Mesothelial cell of epicardium (in vitro differentiated cells): Measurements from ENCODE around the gene KSR1. TPM values are rescaled to one million over a fixed set of nuclear protein-coding genes. Genes with fewer than 3 reads are reported as not detected.
"Not testable (repeated sequence)": the region's sequence is repeated elsewhere in the genome, so short reads cannot be mapped to it uniquely, and the experiment has no call there.

Experiments
- DNase-seq, 2 experiments: peaks; one replicate each; pipeline ENCODE4 v3.0.0; 2021; ENCODE audit warnings: low spot score in 2 of 2; ENCODE audit not compliant: unreplicated experiment in 2 of 2
- H3K27ac Mint-ChIP-seq: 2 replicates; pipeline ENCODE4 v1.8.0; 2021; ENCODE audit warnings: mixed read lengths
- H3K27me3 Mint-ChIP-seq: 2 replicates; pipeline ENCODE4 v1.8.0; 2021; ENCODE audit warnings: low read depth, mixed read lengths
- H3K36me3 Mint-ChIP-seq: 2 replicates; pipeline ENCODE4 v1.8.0; 2021; ENCODE audit warnings: mixed read lengths
- H3K4me1 Mint-ChIP-seq: 2 replicates; pipeline ENCODE4 v1.8.0; 2021; ENCODE audit warnings: mixed read lengths
- H3K4me3 Mint-ChIP-seq: 2 replicates; pipeline ENCODE4 v1.8.0; 2021; ENCODE audit warnings: mild to moderate bottlenecking, moderate library complexity, mixed read lengths
- H3K9me3 Mint-ChIP-seq: 2 replicates; pipeline ENCODE4 v1.8.0; 2021; ENCODE audit warnings: mixed read lengths
- CTCF ChIP-seq: fragments of 200-600 bp; sonication (generic); IDR thresholded peaks from one replicate; pipeline ENCODE4 v1.5.0; 2021; ENCODE audit warnings: antibody characterized with exemption; ENCODE audit not compliant: unreplicated experiment
- total RNA-seq: library from RNA; stranded (reverse); gene quantifications from 3 replicates; pipeline ENCODE4 v1.2.1, GENCODE V29; 2021

Gene KSR1
- total RNA-seq, 1 donor from 2014 or later: 69.4 TPM

GRCh38 chr17:27419156-27419555 is 37.1 kb upstream of the KSR1 start:
- Mint-ChIP-seq H3K9me3 (no peaks in the 10 kb centered on the region), H3K27me3 (no peaks in the 10 kb centered on the region), H3K36me3 (no peaks in the 10 kb centered on the region), H3K4me3 (no peak overlapping the region), H3K27ac (no peak overlapping the region), H3K4me1 (no peaks in the 10 kb centered on the region)
- TF ChIP-seq CTCF: no peak
- DNase-seq: no peak

GRCh38 chr17:27420211-27420950 is 35.9 kb upstream of the KSR1 start:
- Mint-ChIP-seq H3K9me3 (no peaks in the 10 kb centered on the region), H3K4me1 (no peaks in the 10 kb centered on the region), H3K27me3 (no peaks in the 10 kb centered on the region), H3K27ac (no peak overlapping the region), H3K36me3 (no peaks in the 10 kb centered on the region), H3K4me3 (no peak overlapping the region)
- no peak for DNase-seq
- TF ChIP-seq CTCF: no peak

GRCh38 chr17:27421111-27421510 is 35.1 kb upstream of the KSR1 start:
- no peaks in the 10 kb centered on the region for H3K27me3 Mint-ChIP-seq
- no peaks in the 10 kb centered on the region for H3K9me3 Mint-ChIP-seq
- no peaks in the 10 kb centered on the region for H3K4me1 Mint-ChIP-seq
- H3K27ac Mint-ChIP-seq: no peak overlapping the region
- H3K4me3 Mint-ChIP-seq: no peak overlapping the region
- no peak for TF ChIP-seq CTCF
- no peaks in the 10 kb centered on the region for H3K36me3 Mint-ChIP-seq
- DNase-seq: no peak

GRCh38 chr17:27421626-27422025 is 34.6 kb upstream of the KSR1 start:
- H3K27me3 Mint-ChIP-seq, H3K4me1 Mint-ChIP-seq, H3K9me3 Mint-ChIP-seq, H3K36me3 Mint-ChIP-seq, H3K27ac Mint-ChIP-seq, H3K4me3 Mint-ChIP-seq, DNase-seq: not testable (repeated sequence)

GRCh38 chr17:27422601-27423000 is 33.6 kb upstream of the KSR1 start:
- no peaks in the 10 kb centered on the region for H3K36me3 Mint-ChIP-seq
- no peak overlapping the region for H3K4me3 Mint-ChIP-seq

GRCh38 chr17:27423651-27424050 is 32.6 kb upstream of the KSR1 start:
- Mint-ChIP-seq H3K27me3 (no peaks in the 10 kb centered on the region), H3K4me1 (no peaks in the 10 kb centered on the region), H3K9me3 (peaks cover 2% of the 10 kb centered on the region), H3K27ac (no peak overlapping the region), H3K4me3 (no peak overlapping the region), H3K36me3 (no peaks in the 10 kb centered on the region)
- no peak for TF ChIP-seq CTCF
- no peak for DNase-seq

More at GRCh38 chr17:27422601-27423000, 33.6 kb upstream of the KSR1 start:
- no peak for TF ChIP-seq CTCF
- no peaks in the 10 kb centered on the region for H3K9me3 Mint-ChIP-seq
- no peak for DNase-seq
- H3K27me3 Mint-ChIP-seq: no peaks in the 10 kb centered on the region
- no peak overlapping the region for H3K27ac Mint-ChIP-seq
- H3K4me1 Mint-ChIP-seq: no peaks in the 10 kb centered on the region
